Endothelial cell of umbilical vein (primary cell): ENCODE data around the gene ANKK1. TPM values are rescaled to one million over a fixed set of nuclear protein-coding genes. Genes with fewer than 3 reads are reported as not detected.

Experiments
- BruUV-seq: library from RNA; stranded (reverse); fragments of 400-500 nt; replicated peaks from 2 replicates; lab custom pipeline; 2021; lab: Mats Ljungman, UMichigan
- CTCF ChIA-PET: fragments of 300-600, 350-600 bp; sonication (Branson Sonifier 250); formaldehyde crosslinking; loops from one replicate; lab custom pipeline; 2021; ENCODE audit warnings: antibody characterized with exemption, inconsistent platforms; lab: Charles Lee
- POLR2A ChIA-PET: fragments of 300-600, 350-600 bp; sonication (Branson Sonifier 250); formaldehyde crosslinking; loops from one replicate; lab custom pipeline; 2021; ENCODE audit warnings: antibody characterized with exemption, inconsistent platforms; lab: Charles Lee
- DNase-seq: peaks from one replicate; pipeline ENCODE4 v3.0.0-alpha.2; 2011; ENCODE audit warnings: low read depth, low spot score
- FAIRE-seq: peaks from 2 replicates; lab custom pipeline; 2011; peaks lifted over from hg19 to GRCh38; lab: Jason Lieb, UNC
- H2AFZ ChIP-seq: 2 replicates; pipeline ENCODE4 v1.6.0; 2012; ENCODE audit warnings: low read depth, low read length, control low read depth, inconsistent platforms
- H3K27ac ChIP-seq: 2 replicates; pipeline ENCODE4 v1.5.1; 2011; ENCODE audit warnings: low read depth, mild to moderate bottlenecking, control low read depth, low read length, moderate library complexity; ENCODE audit not compliant: insufficient read depth
- H3K27me3 ChIP-seq, 2 experiments: 2 replicates each; pipeline versions ENCODE4 v1.6.0 to v1.6.1; 2011; ENCODE audit warnings: low read length in 2 of 2, mixed read lengths in 1 of 2; ENCODE audit not compliant: control insufficient read depth in 2 of 2, insufficient read depth in 2 of 2
- H3K36me3 ChIP-seq, 2 experiments: 2 replicates in 1 of 2; 3 replicates in 1 of 2; pipeline ENCODE4 v1.5.1; 2011; ENCODE audit warnings: low read length in 2 of 2, mild to moderate bottlenecking in 1 of 2, moderate library complexity in 1 of 2; ENCODE audit not compliant: control insufficient read depth in 2 of 2, insufficient read depth in 2 of 2; ENCODE audit errors: extremely low read depth in 1 of 2
- H3K4me1 ChIP-seq: 3 replicates; pipeline ENCODE4 v1.5.1; 2011; ENCODE audit warnings: mild to moderate bottlenecking, low read length; ENCODE audit not compliant: control insufficient read depth, insufficient read depth; ENCODE audit errors: extremely low read depth
- H3K4me2 ChIP-seq: 2 replicates; pipeline ENCODE4 v1.6.1; 2011; ENCODE audit warnings: low read length, control low read depth, mixed read lengths; ENCODE audit not compliant: insufficient read depth
- H3K4me3 ChIP-seq, 3 experiments: fragments of 200-600 bp in 1 of 3; sonication (generic), shearing (Covaris generic) in 1 of 3; replicated peaks in 1 of 3; 2 replicates each; pipeline ENCODE4 v1.5.1; 2011 to 2016; ENCODE audit warnings: control low read depth in 3 of 3, low read length in 3 of 3, mild to moderate bottlenecking in 2 of 3, inconsistent platforms in 1 of 3, low read depth in 1 of 3, moderate library complexity in 1 of 3; ENCODE audit not compliant: insufficient read depth in 1 of 3
- H3K79me2 ChIP-seq: 2 replicates; pipeline ENCODE4 v1.6.0; 2012; ENCODE audit warnings: low read length, inconsistent platforms; ENCODE audit not compliant: control insufficient read depth, insufficient read depth
- H3K9ac ChIP-seq: replicated peaks from 2 replicates; pipeline ENCODE3; 2011; ENCODE audit warnings: low read length, control low read depth; ENCODE audit not compliant: insufficient read depth; ENCODE audit errors: extremely low read depth
- H3K9me1 ChIP-seq: replicated peaks from 3 replicates; pipeline ENCODE4 v1.6.0; 2011; ENCODE audit warnings: mild to moderate bottlenecking, low read length; ENCODE audit not compliant: control insufficient read depth, insufficient read depth; ENCODE audit errors: extremely low read depth
- H3K9me3 ChIP-seq: replicated peaks from 2 replicates; pipeline ENCODE4 v1.5.1; 2012; ENCODE audit warnings: low read length, inconsistent platforms; ENCODE audit not compliant: control insufficient read depth, insufficient read depth
- H4K20me1 ChIP-seq: replicated peaks from 2 replicates; pipeline ENCODE3; 2011; ENCODE audit warnings: mild to moderate bottlenecking, low read length; ENCODE audit not compliant: control insufficient read depth, insufficient read depth; ENCODE audit errors: extremely low read depth
- EZH2 ChIP-seq: IDR thresholded peaks from 2 replicates; pipeline ENCODE4 v1.6.1; 2012; ENCODE audit warnings: borderline replicate concordance, low read depth, mild to moderate bottlenecking, moderate library complexity, low read length, inconsistent platforms; ENCODE audit not compliant: severe bottlenecking
- FOS ChIP-seq: IDR thresholded peaks from 2 replicates; pipeline ENCODE4 v1.6.1; 2011; ENCODE audit warnings: mild to moderate bottlenecking, low read length, moderate library complexity, borderline replicate concordance; ENCODE audit not compliant: insufficient read depth
- GATA2 ChIP-seq: IDR thresholded peaks from 2 replicates; pipeline ENCODE4 v1.7.0; 2011; ENCODE audit warnings: low read depth, mild to moderate bottlenecking, moderate library complexity, mixed read lengths, low read length; ENCODE audit not compliant: insufficient read length, insufficient read depth
- JUN ChIP-seq: IDR thresholded peaks from 2 replicates; pipeline ENCODE4 v1.6.1; 2011; ENCODE audit warnings: borderline replicate concordance, low read depth; ENCODE audit not compliant: insufficient read length, insufficient read depth
- MAX ChIP-seq: IDR thresholded peaks from 2 replicates; pipeline ENCODE4 v1.6.1; 2011; ENCODE audit not compliant: insufficient read depth, insufficient read length
- MYC ChIP-seq: IDR thresholded peaks from one replicate; pipeline ENCODE4 v1.6.1; 2011; ENCODE audit warnings: mild to moderate bottlenecking, low read depth, low read length
- POLR2A ChIP-seq: IDR thresholded peaks from 2 replicates; pipeline ENCODE4 v1.6.1; 2012; ENCODE audit warnings: low read depth, mild to moderate bottlenecking, control low read depth, low read length
- POLR2AphosphoS5 ChIP-seq: IDR thresholded peaks from 2 replicates; pipeline ENCODE4 v1.6.1; 2012; ENCODE audit warnings: low read depth, mild to moderate bottlenecking, control low read depth, low read length, moderate library complexity; ENCODE audit not compliant: insufficient read depth
- dilution Hi-C: fragments of 300-500 bp; cut with MboI; formaldehyde crosslinking; loops from one replicate; pipeline ENCODE4 v1.15.0; 2019; ENCODE audit warnings: low sequenced_read_pairs; ENCODE audit not compliant: extremely low pct_ligation_motif_present
- intact Hi-C: fragments of 100-400 bp; cut with micrococcal nuclease; formaldehyde crosslinking; loops from one replicate; pipeline ENCODE4 v1.10.0; 2022
- polyA plus RNA-seq, 4 experiments: library from polyadenylated mRNA; depleted of rRNA in 3 of 4; stranded (reverse) in 3 of 4; unstranded in 1 of 4; fragments of >200 nt; gene quantifications; 2 replicates each; pipeline versions ENCODE4 v1.2.1 to v1.2.3, GENCODE V29; 2011 to 2012; ENCODE audit warnings: missing spikeins in 1 of 4
- total RNA-seq: library from RNA; stranded (reverse); gene quantifications from 2 replicates; pipeline ENCODE4 v1.2.3, GENCODE V29; 2021
- TF ChIP-seq, protein P1 (sequence below), 2 donors: IDR thresholded peaks; 1 replicate in 1 of 2; 2 replicates in 1 of 2; pipeline ENCODE4 v1.5.1; 2011; ENCODE audit warnings: low read length in 2 of 2, mild to moderate bottlenecking in 2 of 2, moderate library complexity in 2 of 2, control low read depth in 1 of 2, inconsistent platforms in 1 of 2, low read depth in 1 of 2; ENCODE audit not compliant: insufficient read depth in 1 of 2; ENCODE audit errors: extremely low read depth in 1 of 2

Gene ANKK1
- total and polyA plus RNA-seq, 2 donors (not counting 3 experiments of a cell fraction or from before 2014, with no cell fraction given), result not detected

GRCh38 chr11:113351480-113351879, 36.1 kb upstream of the ANKK1 start:
- Histone ChIP-seq H3K36me3 (no peaks in the 10 kb centered on the region), H2AFZ (no peak overlapping the region), H3K27ac (no peak overlapping the region), H3K27me3 (no peaks in the 10 kb centered on the region), H3K4me2 (no peak overlapping the region), H3K4me1 (no peaks in the 10 kb centered on the region), H3K79me2 (no peaks in the 10 kb centered on the region), H3K4me3 (no peak overlapping the region), H3K9ac (no peak overlapping the region), H4K20me1 (no peaks in the 10 kb centered on the region), H3K9me1 (no peaks in the 10 kb centered on the region), H3K9me3 (no peaks in the 10 kb centered on the region)
- no peak for DNase-seq
- FAIRE-seq, result no peak
- BruUV-seq, result no TSS peak
- ChIA-PET CTCF (interaction anchor here (1.3 kb wide), 1 partner anchor 175 kb away, joined by 3 read pairs; no protein-coding TSS in a partner anchor), POLR2A (no interaction called here)
- dilution Hi-C loops (no loop called here), intact Hi-C loops (no loop called here)
- no peak for TF ChIP-seq EZH2
- no peak for TF ChIP-seq MAX
- TF ChIP-seq POLR2AphosphoS5, result no peak
- no peak for TF ChIP-seq FOS

GRCh38 chr11:113356203-113356602, 31.4 kb upstream of the ANKK1 start:
- intact Hi-C loops, result no loop called here
- no peaks in the 10 kb centered on the region for H4K20me1 ChIP-seq
- TF ChIP-seq, protein P1, sequence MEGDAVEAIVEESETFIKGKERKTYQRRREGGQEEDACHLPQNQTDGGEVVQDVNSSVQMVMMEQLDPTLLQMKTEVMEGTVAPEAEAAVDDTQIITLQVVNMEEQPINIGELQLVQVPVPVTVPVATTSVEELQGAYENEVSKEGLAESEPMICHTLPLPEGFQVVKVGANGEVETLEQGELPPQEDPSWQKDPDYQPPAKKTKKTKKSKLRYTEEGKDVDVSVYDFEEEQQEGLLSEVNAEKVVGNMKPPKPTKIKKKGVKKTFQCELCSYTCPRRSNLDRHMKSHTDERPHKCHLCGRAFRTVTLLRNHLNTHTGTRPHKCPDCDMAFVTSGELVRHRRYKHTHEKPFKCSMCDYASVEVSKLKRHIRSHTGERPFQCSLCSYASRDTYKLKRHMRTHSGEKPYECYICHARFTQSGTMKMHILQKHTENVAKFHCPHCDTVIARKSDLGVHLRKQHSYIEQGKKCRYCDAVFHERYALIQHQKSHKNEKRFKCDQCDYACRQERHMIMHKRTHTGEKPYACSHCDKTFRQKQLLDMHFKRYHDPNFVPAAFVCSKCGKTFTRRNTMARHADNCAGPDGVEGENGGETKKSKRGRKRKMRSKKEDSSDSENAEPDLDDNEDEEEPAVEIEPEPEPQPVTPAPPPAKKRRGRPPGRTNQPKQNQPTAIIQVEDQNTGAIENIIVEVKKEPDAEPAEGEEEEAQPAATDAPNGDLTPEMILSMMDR (IDR thresholded peaks at IDR 0.05; ENCODE audit: extremely low read depth in 1 of 2, insufficient read depth in 1 of 2, low read depth in 1 of 2, low read length in 2 of 2), result no peak
- TF ChIP-seq MYC, result no peak
- no peak for TF ChIP-seq POLR2A
- TF ChIP-seq JUN, result no peak
- TF ChIP-seq FOS, result no peak
- TF ChIP-seq MAX, result no peak
- no peak for TF ChIP-seq GATA2
- TF ChIP-seq POLR2AphosphoS5, result no peak
- no peak for TF ChIP-seq EZH2
- no peak overlapping the region for H2AFZ ChIP-seq
- H3K27me3 ChIP-seq, result no peaks in the 10 kb centered on the region
- H3K9me3 ChIP-seq, result no peaks in the 10 kb centered on the region
- no peak overlapping the region for H3K9ac ChIP-seq
- CTCF ChIA-PET, result no interaction called here
- dilution Hi-C loops, result no loop called here
- H3K4me1 ChIP-seq, result no peaks in the 10 kb centered on the region
- H3K27ac ChIP-seq, result no peak overlapping the region
- POLR2A ChIA-PET, result no interaction called here
- DNase-seq (no peak), FAIRE-seq (no peak)
- BruUV-seq, result no TSS peak
- no peaks in the 10 kb centered on the region for H3K9me1 ChIP-seq
- no peak overlapping the region for H3K4me2 ChIP-seq
- no peaks in the 10 kb centered on the region for H3K79me2 ChIP-seq
- H3K4me3 ChIP-seq, result no peak overlapping the region
- H3K36me3 ChIP-seq, result no peaks in the 10 kb centered on the region
